ENCODE results near the gene NRL.

DNA sequence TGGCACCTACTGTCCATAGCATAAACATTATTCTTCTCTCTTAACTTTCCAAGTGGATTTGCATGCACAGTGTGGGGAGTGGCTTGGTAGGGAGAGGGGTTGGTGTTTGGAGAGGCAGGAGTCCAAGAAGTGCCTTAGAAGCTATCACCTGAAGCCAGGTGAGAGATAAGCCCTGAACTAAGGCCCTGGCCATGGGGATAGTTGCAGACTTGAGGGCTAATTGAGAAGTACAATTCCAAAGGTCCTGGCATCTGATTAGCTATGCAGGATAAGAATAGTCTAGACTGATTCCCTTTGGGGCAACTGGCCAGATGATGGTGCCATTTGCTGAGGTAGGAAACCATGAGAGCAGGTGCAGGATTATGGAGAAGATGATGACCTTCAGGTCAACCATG is 22.6 kb downstream of the NRL start:
- TF ChIP-seq, protein P1, sequence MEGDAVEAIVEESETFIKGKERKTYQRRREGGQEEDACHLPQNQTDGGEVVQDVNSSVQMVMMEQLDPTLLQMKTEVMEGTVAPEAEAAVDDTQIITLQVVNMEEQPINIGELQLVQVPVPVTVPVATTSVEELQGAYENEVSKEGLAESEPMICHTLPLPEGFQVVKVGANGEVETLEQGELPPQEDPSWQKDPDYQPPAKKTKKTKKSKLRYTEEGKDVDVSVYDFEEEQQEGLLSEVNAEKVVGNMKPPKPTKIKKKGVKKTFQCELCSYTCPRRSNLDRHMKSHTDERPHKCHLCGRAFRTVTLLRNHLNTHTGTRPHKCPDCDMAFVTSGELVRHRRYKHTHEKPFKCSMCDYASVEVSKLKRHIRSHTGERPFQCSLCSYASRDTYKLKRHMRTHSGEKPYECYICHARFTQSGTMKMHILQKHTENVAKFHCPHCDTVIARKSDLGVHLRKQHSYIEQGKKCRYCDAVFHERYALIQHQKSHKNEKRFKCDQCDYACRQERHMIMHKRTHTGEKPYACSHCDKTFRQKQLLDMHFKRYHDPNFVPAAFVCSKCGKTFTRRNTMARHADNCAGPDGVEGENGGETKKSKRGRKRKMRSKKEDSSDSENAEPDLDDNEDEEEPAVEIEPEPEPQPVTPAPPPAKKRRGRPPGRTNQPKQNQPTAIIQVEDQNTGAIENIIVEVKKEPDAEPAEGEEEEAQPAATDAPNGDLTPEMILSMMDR (IDR thresholded peaks at IDR 0.05) = no peak
- no peak for TF ChIP-seq POLR2AphosphoS5 (IDR thresholded peaks at IDR 0.05; ENCODE audit: low read depth, low read length)
- TF ChIP-seq, protein P2, sequence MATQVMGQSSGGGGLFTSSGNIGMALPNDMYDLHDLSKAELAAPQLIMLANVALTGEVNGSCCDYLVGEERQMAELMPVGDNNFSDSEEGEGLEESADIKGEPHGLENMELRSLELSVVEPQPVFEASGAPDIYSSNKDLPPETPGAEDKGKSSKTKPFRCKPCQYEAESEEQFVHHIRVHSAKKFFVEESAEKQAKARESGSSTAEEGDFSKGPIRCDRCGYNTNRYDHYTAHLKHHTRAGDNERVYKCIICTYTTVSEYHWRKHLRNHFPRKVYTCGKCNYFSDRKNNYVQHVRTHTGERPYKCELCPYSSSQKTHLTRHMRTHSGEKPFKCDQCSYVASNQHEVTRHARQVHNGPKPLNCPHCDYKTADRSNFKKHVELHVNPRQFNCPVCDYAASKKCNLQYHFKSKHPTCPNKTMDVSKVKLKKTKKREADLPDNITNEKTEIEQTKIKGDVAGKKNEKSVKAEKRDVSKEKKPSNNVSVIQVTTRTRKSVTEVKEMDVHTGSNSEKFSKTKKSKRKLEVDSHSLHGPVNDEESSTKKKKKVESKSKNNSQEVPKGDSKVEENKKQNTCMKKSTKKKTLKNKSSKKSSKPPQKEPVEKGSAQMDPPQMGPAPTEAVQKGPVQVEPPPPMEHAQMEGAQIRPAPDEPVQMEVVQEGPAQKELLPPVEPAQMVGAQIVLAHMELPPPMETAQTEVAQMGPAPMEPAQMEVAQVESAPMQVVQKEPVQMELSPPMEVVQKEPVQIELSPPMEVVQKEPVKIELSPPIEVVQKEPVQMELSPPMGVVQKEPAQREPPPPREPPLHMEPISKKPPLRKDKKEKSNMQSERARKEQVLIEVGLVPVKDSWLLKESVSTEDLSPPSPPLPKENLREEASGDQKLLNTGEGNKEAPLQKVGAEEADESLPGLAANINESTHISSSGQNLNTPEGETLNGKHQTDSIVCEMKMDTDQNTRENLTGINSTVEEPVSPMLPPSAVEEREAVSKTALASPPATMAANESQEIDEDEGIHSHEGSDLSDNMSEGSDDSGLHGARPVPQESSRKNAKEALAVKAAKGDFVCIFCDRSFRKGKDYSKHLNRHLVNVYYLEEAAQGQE (IDR thresholded peaks at IDR 0.05; ENCODE audit: insufficient read depth in 1 of 2, low read depth in 2 of 2, low read length in 1 of 2) = no peak
